Endodermal cell (in vitro differentiated cells): ENCODE data around the gene POLA2. TPM values are rescaled to one million over a fixed set of nuclear protein-coding genes. Genes with fewer than 3 reads are reported as not detected.

Experiments used
- DNase-seq: peaks from one replicate; pipeline ENCODE4 v3.0.0-alpha.2; 2017
- H3K27ac ChIP-seq: 2 replicates; pipeline ENCODE4 v1.5.1; 2013; ENCODE audit warnings: mild to moderate bottlenecking, low read depth, low read length, moderate library complexity
- H3K27me3 ChIP-seq: 2 replicates; pipeline ENCODE4 v1.6.1; 2013; ENCODE audit warnings: mild to moderate bottlenecking, low read length, moderate library complexity; ENCODE audit not compliant: insufficient read depth, control insufficient read depth, poor library complexity, severe bottlenecking
- H3K36me3 ChIP-seq: 2 replicates; pipeline ENCODE4 v1.7.0; 2013; ENCODE audit warnings: mild to moderate bottlenecking, low read length, moderate library complexity; ENCODE audit not compliant: control insufficient read depth, insufficient read depth
- H3K4me1 ChIP-seq: one replicate; pipeline ENCODE4 v1.7.0; 2013; ENCODE audit warnings: low read length; ENCODE audit not compliant: control insufficient read depth, insufficient read depth
- H3K4me3 ChIP-seq: 2 replicates; pipeline ENCODE4 v1.5.1; 2013; ENCODE audit warnings: mild to moderate bottlenecking, low read length, moderate library complexity
- H3K9ac ChIP-seq: 2 replicates; pipeline ENCODE4 v1.6.1; 2013; ENCODE audit warnings: mild to moderate bottlenecking, low read length, moderate library complexity; ENCODE audit not compliant: poor library complexity, severe bottlenecking; ENCODE audit errors: extremely low read depth
- H3K9me3 ChIP-seq: 2 replicates; pipeline ENCODE4 v1.6.1; 2013; ENCODE audit warnings: mild to moderate bottlenecking, low read length, moderate library complexity; ENCODE audit not compliant: control insufficient read depth
- H3K27ac Mint-ChIP-seq: 2 replicates; pipeline ENCODE4 v1.8.0; 2020; ENCODE audit warnings: mixed read lengths
- H3K27me3 Mint-ChIP-seq: 2 replicates; pipeline ENCODE4 v1.8.0; 2021; ENCODE audit warnings: mild to moderate bottlenecking, mixed read lengths; ENCODE audit not compliant: insufficient read depth
- H3K36me3 Mint-ChIP-seq: 2 replicates; pipeline ENCODE4 v1.8.0; 2020; ENCODE audit warnings: low read depth, mixed read lengths
- H3K4me1 Mint-ChIP-seq: 2 replicates; pipeline ENCODE4 v1.8.0; 2020; ENCODE audit warnings: mixed read lengths
- H3K4me3 Mint-ChIP-seq: 2 replicates; pipeline ENCODE4 v1.8.0; 2020; ENCODE audit warnings: mild to moderate bottlenecking, moderate library complexity, mixed read lengths
- H3K9me3 Mint-ChIP-seq: 2 replicates; pipeline ENCODE4 v1.8.0; 2020; ENCODE audit warnings: mild to moderate bottlenecking, mixed read lengths
- CTCF ChIP-seq: fragments of 200-600 bp; sonication (generic); conservative IDR thresholded peaks from 2 replicates; pipeline ENCODE4 v1.5.0; 2021; ENCODE audit warnings: antibody characterized with exemption, mild to moderate bottlenecking
- WGBS, 2 experiments: methylation state at CpG; one replicate each; pipeline versions ENCODE4 v1.1.5 to v1.1.7; 2013; ENCODE audit warnings: missing lambda C conversion rate in 2 of 2, mixed read lengths in 1 of 2; ENCODE audit not compliant: insufficient coverage in 1 of 2, insufficient read length in 1 of 2; 5-methylcytosine and 5-hydroxymethylcytosine counted together
- total RNA-seq, 2 donors: library from RNA; stranded (reverse); fragmentation: NEBNext Ultra II Directional in 1 of 2; extraction: Animal tissue kit (Norgen Biotek cat#: 25700) in 1 of 2; gene quantifications; 2 replicates in 1 of 2; 3 replicates in 1 of 2; pipeline ENCODE4 v1.2.1, GENCODE V29; 2021

POLA2 gene
- total RNA-seq, 2 donors from 2014 or later, result 42.2 to 65.0 TPM

- Histone ChIP-seq H3K27me3 (no peaks in the 10 kb centered on the region), H3K27ac (no peak overlapping the region), H3K36me3 (peaks cover 4% of the 10 kb centered on the region), H3K4me1 (peaks cover 1% of the 10 kb centered on the region), H3K9me3 (no peaks in the 10 kb centered on the region), H3K9ac (no peak overlapping the region), H3K4me3 (no peak overlapping the region)
- Mint-ChIP-seq H3K4me1 (peaks cover 10% of the 10 kb centered on the region), H3K27ac (peak overlapping the region; percentile 63), H3K27me3 (no peaks in the 10 kb centered on the region), H3K9me3 (no peaks in the 10 kb centered on the region), H3K4me3 (no peak overlapping the region), H3K36me3 (peaks cover 7% of the 10 kb centered on the region)
- 84 to 93% methylated on average over 2 to 3 of the region's 3 CpGs for WGBS, 2 experiments
- TF ChIP-seq CTCF, result no peak
- no peak for DNase-seq
Measured at GRCh38 chr11:65219930-65220213, 41.9 kb upstream of the POLA2 start.

- no peaks in the 10 kb centered on the region for H3K9me3 Mint-ChIP-seq
- H3K36me3 Mint-ChIP-seq, result peaks cover 7% of the 10 kb centered on the region
- no peak overlapping the region for H3K27ac Mint-ChIP-seq
- no peak overlapping the region for H3K4me3 Mint-ChIP-seq
- TF ChIP-seq CTCF, result no peak
- peak; percentile 33 for DNase-seq
- H3K4me1 ChIP-seq, result peaks cover 6% of the 10 kb centered on the region
- no peaks in the 10 kb centered on the region for H3K27me3 ChIP-seq
- H3K4me1 Mint-ChIP-seq, result peaks cover 22% of the 10 kb centered on the region
- no peak overlapping the region for H3K4me3 ChIP-seq
- H3K9me3 ChIP-seq, result no peaks in the 10 kb centered on the region
- no peak overlapping the region for H3K27ac ChIP-seq
- peaks cover 3% of the 10 kb centered on the region for H3K27me3 Mint-ChIP-seq
- peaks cover 4% of the 10 kb centered on the region for H3K36me3 ChIP-seq
- no peak overlapping the region for H3K9ac ChIP-seq
- WGBS, 2 experiments, result 93 to 100% methylated on average over 1 to 9 of the region's 10 CpGs
Measured at GRCh38 chr11:65221026-65221425, 40.7 kb upstream of the POLA2 start.

- 92 to 95% methylated on average over 4 to 8 of the region's 8 CpGs for WGBS, 2 experiments
- peaks cover 6% of the 10 kb centered on the region for H3K4me1 ChIP-seq
- peaks cover 7% of the 10 kb centered on the region for H3K27me3 Mint-ChIP-seq
- no peaks in the 10 kb centered on the region for H3K9me3 Mint-ChIP-seq
- H3K4me1 Mint-ChIP-seq, result peaks cover 22% of the 10 kb centered on the region
- H3K9me3 ChIP-seq, result no peaks in the 10 kb centered on the region
- H3K4me3 Mint-ChIP-seq, result no peak overlapping the region
- no peak overlapping the region for H3K27ac Mint-ChIP-seq
- peaks cover 7% of the 10 kb centered on the region for H3K36me3 Mint-ChIP-seq
- H3K27ac ChIP-seq, result no peak overlapping the region
- DNase-seq, result no peak
- H3K9ac ChIP-seq, result no peak overlapping the region
- TF ChIP-seq CTCF, result no peak
- H3K36me3 ChIP-seq, result peaks cover 4% of the 10 kb centered on the region
- no peaks in the 10 kb centered on the region for H3K27me3 ChIP-seq
- no peak overlapping the region for H3K4me3 ChIP-seq
Measured at GRCh38 chr11:65223011-65223410, 38.8 kb upstream of the POLA2 start.
